BLaER1 treated with 17β-estradiol and CSF1 and Interleukin-3, amounts not matched to agents 10 nM and 100 nM (cell line): ENCODE results near the gene TAGLN3.

Source experiments
- H3K27ac ChIP-seq, 11 experiments: shearing (Covaris generic); formaldehyde crosslinking; 2 replicates each; pipeline ENCODE4 v1.8.1; 2022
- H3K27me3 ChIP-seq, 11 experiments: shearing (Covaris generic); formaldehyde crosslinking; 2 replicates each; pipeline ENCODE4 v1.8.1; 2022
- H3K36me3 ChIP-seq, 11 experiments: shearing (Covaris generic); formaldehyde crosslinking; 2 replicates each; pipeline ENCODE4 v1.8.1; 2022
- H3K4me1 ChIP-seq, 10 experiments: shearing (Covaris generic); formaldehyde crosslinking; 2 replicates each; pipeline ENCODE4 v1.8.1; 2022
- H3K4me2 ChIP-seq, 11 experiments: shearing (Covaris generic); formaldehyde crosslinking; 2 replicates each; pipeline ENCODE4 v1.8.1; 2022
- H3K4me3 ChIP-seq, 10 experiments: shearing (Covaris generic); formaldehyde crosslinking; 2 replicates each; pipeline ENCODE4 v1.8.1; 2022
- H3K9ac ChIP-seq, 11 experiments: shearing (Covaris generic); formaldehyde crosslinking; 2 replicates each; pipeline ENCODE4 v1.8.1; 2022
- H3K9me3 ChIP-seq, 11 experiments: shearing (Covaris generic); formaldehyde crosslinking; replicated peaks in 1 of 11; 2 replicates each; pipeline ENCODE4 v1.8.1; 2022
- H4K20me1 ChIP-seq, 11 experiments: shearing (Covaris generic); formaldehyde crosslinking; 2 replicates each; pipeline ENCODE4 v1.8.1; 2022
- Cebpa-rat ChIP-seq, 11 experiments: shearing (Covaris generic); IDR thresholded peaks; 2 replicates each; pipeline ENCODE4 v1.8.1; 2022

TAGLN3 gene

GRCh38 chr3:111956995-111957734, 41.6 kb upstream of the TAGLN3 start:
- no peak overlapping the region for H3K27ac ChIP-seq
- no peak overlapping the region for H3K4me2 ChIP-seq
- no peaks in the 10 kb centered on the region for H4K20me1 ChIP-seq
- no peak overlapping the region for H3K4me3 ChIP-seq
- no peak overlapping the region for H3K9ac ChIP-seq
- TF ChIP-seq Cebpa-rat (IDR thresholded peaks at IDR 0.05) = no peak
- no peaks in the 10 kb centered on the region for H3K4me1 ChIP-seq
- no peaks in the 10 kb centered on the region for H3K9me3 ChIP-seq
- peaks cover 0 to 12% (median 0%) of the 10 kb centered on the region in 11 experiments; a peak in 2 of 22 replicates for H3K36me3 ChIP-seq
- no peaks in the 10 kb centered on the region for H3K27me3 ChIP-seq

GRCh38 chr3:111961461-111962164, 37.1 kb upstream of the TAGLN3 start:
- no peak for TF ChIP-seq Cebpa-rat (IDR thresholded peaks at IDR 0.05)
- Histone ChIP-seq H3K27ac (no peak overlapping the region), H4K20me1 (no peaks in the 10 kb centered on the region), H3K27me3 (no peaks in the 10 kb centered on the region), H3K36me3 (no peaks in the 10 kb centered on the region), H3K9me3 (no peaks in the 10 kb centered on the region), H3K4me2 (no peak overlapping the region), H3K9ac (no peak overlapping the region), H3K4me1 (peaks cover 0 to 16% (median 0%) of the 10 kb centered on the region in 10 experiments; a peak in 7 of 20 replicates), H3K4me3 (no peak overlapping the region)

DNA sequence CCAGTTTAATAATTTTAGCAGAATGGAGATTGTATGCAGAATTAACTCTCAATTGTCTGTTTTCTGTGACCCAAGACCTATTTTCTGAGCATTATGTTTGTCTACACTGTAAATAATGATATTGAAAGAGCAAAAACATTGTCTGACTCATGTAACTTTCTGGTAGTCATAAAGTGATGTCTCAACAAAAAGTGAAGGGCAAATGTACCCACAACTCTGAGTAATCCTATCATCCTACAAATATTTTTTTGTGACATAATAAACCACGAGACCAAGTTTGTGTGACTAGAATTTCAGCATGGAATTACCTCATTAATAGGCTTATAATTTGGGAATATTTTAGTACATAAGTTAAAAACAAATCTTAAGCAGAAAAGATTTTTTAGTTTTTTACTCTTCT, 35.3 kb upstream of the TAGLN3 start:
- H4K20me1 ChIP-seq = no peaks in the 10 kb centered on the region
- peaks cover 9 to 23% (median 16%) of the 10 kb centered on the region in 10 experiments for H3K4me1 ChIP-seq
- H3K4me3 ChIP-seq = no peak overlapping the region
- no peaks in the 10 kb centered on the region for H3K27me3 ChIP-seq
- no peaks in the 10 kb centered on the region for H3K9me3 ChIP-seq
- TF ChIP-seq Cebpa-rat (IDR thresholded peaks at IDR 0.05) = no peak
- peak overlapping the region in 2 of 11 experiments; percentile 5 to 53; a peak in 4 of 22 replicates for H3K27ac ChIP-seq
- no peaks in the 10 kb centered on the region for H3K36me3 ChIP-seq
- H3K9ac ChIP-seq = no peak overlapping the region
- peak overlapping the region in 3 of 11 experiments; percentile 41 to 53 (median 49); a peak in 5 of 22 replicates for H3K4me2 ChIP-seq

- Histone ChIP-seq H3K9ac (no peak overlapping the region), H3K36me3 (no peaks in the 10 kb centered on the region), H3K27me3 (no peaks in the 10 kb centered on the region), H3K27ac (no peak overlapping the region), H3K9me3 (no peaks in the 10 kb centered on the region), H3K4me3 (no peak overlapping the region), H3K4me1 (peaks cover 16 to 33% (median 25%) of the 10 kb centered on the region in 10 experiments), H3K4me2 (no peak overlapping the region), H4K20me1 (no peaks in the 10 kb centered on the region)
- no peak for TF ChIP-seq Cebpa-rat (IDR thresholded peaks at IDR 0.05)
These were observed 33.2 kb upstream of the TAGLN3 start for GRCh38 chr3:111965484-111965883.

DNA sequence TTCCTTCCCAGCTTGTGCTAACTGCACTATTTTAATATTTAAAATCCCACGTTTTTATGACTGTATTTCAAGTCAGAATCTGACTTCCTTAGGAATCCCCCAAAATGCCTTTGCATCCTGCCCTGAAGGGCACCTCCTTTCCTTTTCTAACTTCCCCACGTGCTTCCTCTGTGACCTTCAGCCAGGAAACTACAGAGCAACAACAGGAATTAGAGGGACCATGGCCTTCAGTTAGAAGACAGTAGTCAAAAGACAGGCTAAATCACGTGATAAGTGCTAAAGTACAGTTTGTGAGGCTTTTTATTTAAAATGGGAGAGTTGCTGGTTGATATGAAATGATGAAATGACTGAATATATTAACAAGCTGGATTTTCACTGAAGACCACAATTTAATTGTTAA, 31.7 kb upstream of the TAGLN3 start:
- Histone ChIP-seq H3K4me1 (peaks cover 16 to 39% (median 25%) of the 10 kb centered on the region in 10 experiments), H3K36me3 (no peaks in the 10 kb centered on the region), H3K27ac (no peak overlapping the region), H3K9me3 (no peaks in the 10 kb centered on the region), H3K4me2 (peak overlapping the region in 10 of 11 experiments; percentile 22 to 56 (median 38); a peak in 18 of 22 replicates), H3K9ac (no peak overlapping the region), H3K4me3 (no peak overlapping the region), H3K27me3 (no peaks in the 10 kb centered on the region), H4K20me1 (no peaks in the 10 kb centered on the region)
- TF ChIP-seq Cebpa-rat (IDR thresholded peaks at IDR 0.05) = no peak

DNA sequence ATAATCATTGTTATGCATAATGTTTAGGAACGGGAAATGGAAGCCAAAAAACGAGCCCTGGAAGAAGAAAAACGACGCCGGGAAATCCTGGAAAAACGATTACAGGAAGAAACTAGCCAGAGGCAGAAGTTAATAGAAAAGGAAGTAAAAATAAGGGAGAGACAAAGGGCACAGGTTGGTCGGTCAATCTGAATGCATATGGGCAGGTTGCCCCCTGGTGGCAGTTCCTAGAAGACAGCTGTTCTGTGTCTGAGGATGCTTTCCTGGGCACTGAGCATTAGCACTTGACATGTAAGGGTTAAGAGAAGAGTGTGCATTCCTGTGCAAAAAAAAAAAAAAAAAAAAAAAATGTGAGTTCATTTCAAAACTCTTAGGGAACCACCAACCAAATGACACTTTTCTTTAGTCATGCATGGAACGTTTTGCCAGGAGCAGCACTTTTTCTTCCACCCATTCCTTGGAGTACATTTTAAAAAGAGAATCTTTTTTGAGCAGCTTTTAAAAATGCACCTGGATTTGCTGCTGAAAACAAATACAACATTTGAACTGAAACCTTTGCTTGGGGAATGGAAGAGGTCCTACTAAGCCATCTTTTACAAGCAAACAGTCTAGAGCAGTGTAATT, 31.0 kb upstream of the TAGLN3 start:
- no peak for TF ChIP-seq Cebpa-rat (IDR thresholded peaks at IDR 0.05)
- no peaks in the 10 kb centered on the region for H3K27me3 ChIP-seq
- no peaks in the 10 kb centered on the region for H3K36me3 ChIP-seq
- no peak overlapping the region for H3K9ac ChIP-seq
- peaks cover 16 to 39% (median 24%) of the 10 kb centered on the region in 10 experiments for H3K4me1 ChIP-seq
- no peak overlapping the region for H3K4me3 ChIP-seq
- no peak overlapping the region for H3K27ac ChIP-seq
- H3K9me3 ChIP-seq = no peaks in the 10 kb centered on the region
- peak overlapping the region in 10 of 11 experiments; percentile 22 to 62 (median 44); a peak in 15 of 22 replicates for H3K4me2 ChIP-seq
- no peaks in the 10 kb centered on the region for H4K20me1 ChIP-seq

DNA sequence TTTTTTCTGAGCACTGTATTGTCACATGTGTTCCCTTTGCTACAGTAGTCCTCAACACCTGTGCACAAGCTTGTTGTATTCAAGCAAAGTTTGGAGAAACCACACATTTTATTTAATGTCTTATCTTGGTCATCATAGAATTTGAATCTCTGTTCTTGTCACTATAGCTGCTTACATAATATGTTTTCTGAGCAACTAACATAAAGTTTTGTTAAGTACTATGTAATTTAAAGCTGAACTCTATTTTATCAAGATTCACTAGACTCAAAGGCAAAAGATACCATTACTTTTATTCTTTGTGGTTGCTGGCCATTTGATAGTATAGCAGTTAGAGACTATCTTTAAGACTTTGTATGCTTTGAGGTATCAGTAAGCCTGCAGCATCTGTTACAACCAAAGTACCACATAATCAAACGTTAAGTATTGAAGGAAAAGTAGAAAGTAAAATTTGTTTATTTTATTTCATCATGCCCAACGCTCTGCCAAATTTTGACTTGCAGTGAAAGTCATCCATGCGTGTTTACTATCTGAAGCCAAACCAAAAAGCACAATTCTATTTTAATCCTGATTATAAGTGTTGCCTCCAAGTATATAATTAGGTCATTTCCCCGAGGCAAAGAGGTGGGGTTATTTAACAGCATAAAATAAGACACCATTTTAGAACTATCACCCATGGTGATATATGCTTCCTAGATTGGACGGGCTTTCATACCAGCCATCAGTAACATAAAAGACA, 30.2 kb upstream of the TAGLN3 start:
- H3K4me1 ChIP-seq = peaks cover 12 to 39% (median 22%) of the 10 kb centered on the region in 10 experiments
- no peak for TF ChIP-seq Cebpa-rat (IDR thresholded peaks at IDR 0.05)
- no peaks in the 10 kb centered on the region for H3K27me3 ChIP-seq
- H4K20me1 ChIP-seq = no peaks in the 10 kb centered on the region
- H3K9me3 ChIP-seq = no peaks in the 10 kb centered on the region
- H3K27ac ChIP-seq = no peak overlapping the region
- H3K9ac ChIP-seq = no peak overlapping the region; a peak in 1 of 22 replicates
- no peak overlapping the region for H3K4me3 ChIP-seq
- peak overlapping the region in 7 of 11 experiments; percentile 1 to 62 (median 43); a peak in 12 of 22 replicates for H3K4me2 ChIP-seq
- H3K36me3 ChIP-seq = no peaks in the 10 kb centered on the region

- no peaks in the 10 kb centered on the region for H3K9me3 ChIP-seq
- H3K4me2 ChIP-seq = no peak overlapping the region; a peak in 1 of 22 replicates
- H3K4me3 ChIP-seq = no peak overlapping the region
- no peaks in the 10 kb centered on the region for H4K20me1 ChIP-seq
- peaks cover 7 to 39% (median 22%) of the 10 kb centered on the region in 10 experiments; a peak in 19 of 20 replicates for H3K4me1 ChIP-seq
- no peak overlapping the region for H3K27ac ChIP-seq
- no peak for TF ChIP-seq Cebpa-rat (IDR thresholded peaks at IDR 0.05)
- H3K9ac ChIP-seq = no peak overlapping the region
- H3K36me3 ChIP-seq = no peaks in the 10 kb centered on the region
- no peaks in the 10 kb centered on the region for H3K27me3 ChIP-seq
These were observed 28.3 kb upstream of the TAGLN3 start for GRCh38 chr3:111970376-111970775.
